NK-92 treated with Interleukin-12 subunit alpha and Interleukin-12 subunit beta, amount 100 ng/mL, for 24 hours (cell line): ENCODE data around the gene TEAD2.
"Not testable (repeated sequence)": the region's sequence is repeated elsewhere in the genome, so short reads cannot be mapped to it uniquely, and the experiment has no call there.

Source experiments
- DNase-seq: peaks from one replicate; lab custom pipeline; 2025; lab: John Stamatoyannopoulos, UW

TEAD2 gene

GRCh38 chr19:49347191-49347590, 15.0 kb downstream of the TEAD2 start:
- DNase-seq: no peak

DNA sequence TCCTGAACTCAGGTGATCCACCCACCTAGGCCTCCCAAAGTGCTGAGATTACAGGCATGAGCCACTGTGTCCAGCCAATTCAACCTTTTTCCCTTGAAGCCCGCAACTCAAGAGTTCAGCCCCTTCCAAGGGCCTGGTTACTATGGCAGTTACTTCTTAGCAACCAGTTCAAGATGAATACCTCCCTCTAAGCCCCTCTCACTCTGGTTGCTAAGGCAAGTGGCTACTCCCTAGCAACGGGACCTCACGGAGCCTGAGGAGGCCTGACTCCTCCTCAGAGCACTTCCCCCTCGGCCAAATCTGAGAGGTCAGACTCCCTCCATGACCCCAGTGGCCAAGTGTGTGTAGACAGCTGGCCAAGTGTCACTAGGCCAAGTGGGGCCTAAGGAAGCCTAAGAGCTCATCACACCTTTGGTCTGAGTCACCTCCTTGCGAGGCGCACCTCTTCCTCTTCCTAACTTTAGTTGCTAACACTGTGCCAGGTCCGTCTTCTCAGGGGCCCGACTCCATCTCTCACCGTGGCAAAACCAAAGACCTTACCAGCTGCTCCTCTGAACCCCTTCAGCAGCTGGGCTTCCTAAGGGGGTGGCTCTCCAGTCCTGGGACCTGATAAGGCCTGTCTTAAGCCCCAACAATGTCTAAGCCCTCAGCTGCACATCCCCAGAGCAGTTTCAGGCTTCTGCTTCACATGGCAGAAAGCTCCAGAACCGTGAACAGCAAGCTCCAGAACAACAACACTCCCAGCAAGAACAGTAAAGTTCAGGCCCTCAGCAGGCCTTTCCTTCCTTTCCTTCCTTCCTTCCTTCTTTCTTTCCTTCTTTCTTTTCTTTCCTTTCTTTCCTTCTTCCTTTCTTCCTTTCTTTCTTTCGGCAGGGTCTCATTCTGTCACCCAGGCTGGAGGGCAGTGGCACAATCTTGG, 17.5 kb downstream of the TEAD2 start:
- DNase-seq: peak; percentile 22

GRCh38 chr19:49343123-49343522, 19.1 kb downstream of the TEAD2 start:
- DNase-seq: no peak

GRCh38 chr19:49342291-49342721, 19.9 kb downstream of the TEAD2 start:
- DNase-seq: no peak

GRCh38 chr19:49340865-49341718, 21.1 kb downstream of the TEAD2 start:
- no peak for DNase-seq

- no peak for DNase-seq
These were observed 21.9 kb downstream of the TEAD2 start for GRCh38 chr19:49340069-49340864.

GRCh38 chr19:49339301-49340068, 22.7 kb downstream of the TEAD2 start:
- DNase-seq: no peak

DNA sequence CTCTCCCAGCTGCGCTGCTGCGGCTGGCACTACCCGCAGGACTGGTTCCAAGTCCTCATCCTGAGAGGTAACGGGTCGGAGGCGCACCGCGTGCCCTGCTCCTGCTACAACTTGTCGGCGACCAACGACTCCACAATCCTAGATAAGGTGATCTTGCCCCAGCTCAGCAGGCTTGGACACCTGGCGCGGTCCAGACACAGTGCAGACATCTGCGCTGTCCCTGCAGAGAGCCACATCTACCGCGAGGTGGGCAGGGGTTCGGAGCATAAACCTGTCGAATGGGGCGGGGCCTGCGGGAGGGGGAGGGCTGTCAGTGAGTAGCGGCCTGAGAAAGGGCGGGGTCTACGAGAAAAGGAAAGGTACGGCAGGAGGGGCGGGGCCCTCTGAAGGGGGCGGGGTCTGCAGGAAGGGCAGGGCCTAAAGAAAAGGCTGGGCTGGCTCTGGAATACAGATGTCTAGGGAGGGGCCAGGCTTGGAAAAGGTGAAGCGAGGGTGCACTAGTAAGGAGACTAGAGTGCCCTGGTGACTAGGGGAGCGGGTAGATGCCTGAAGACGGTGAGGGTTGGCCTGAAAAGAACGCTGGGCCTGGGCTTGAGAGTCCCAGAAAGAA, 23.4 kb downstream of the TEAD2 start:
- DNase-seq: no peak

DNA sequence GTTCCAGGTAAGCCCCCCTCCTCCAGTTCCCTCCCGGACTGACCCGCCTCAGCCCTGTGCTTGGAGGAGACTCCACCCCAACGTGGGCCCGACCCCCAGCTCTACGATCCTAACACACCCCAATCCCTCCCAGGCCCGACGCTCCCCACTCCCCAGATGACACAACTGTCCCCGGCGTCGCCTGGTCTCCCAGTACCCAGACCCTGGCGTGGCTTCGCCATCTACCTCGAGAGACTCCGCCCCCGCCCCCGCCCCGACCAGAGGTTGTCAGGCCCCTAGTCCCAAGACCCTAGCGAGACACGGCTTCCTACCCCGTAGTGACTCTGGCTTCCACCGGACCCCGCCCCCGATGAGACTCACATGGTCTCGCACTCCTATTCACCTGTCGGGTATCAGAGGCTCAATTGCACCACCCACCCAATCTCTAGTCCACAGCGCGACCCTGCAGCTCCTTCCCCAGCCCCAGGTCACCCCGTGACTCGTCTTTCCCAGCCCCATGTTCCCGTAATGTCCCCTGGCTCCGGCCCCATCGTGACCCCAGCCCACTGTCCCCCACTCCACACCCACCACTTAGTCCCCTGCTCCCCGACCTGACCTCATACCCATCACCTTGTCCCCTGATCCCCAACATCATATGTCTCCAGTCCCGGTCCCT, 24.1 kb downstream of the TEAD2 start:
- DNase-seq: no peak

DNA sequence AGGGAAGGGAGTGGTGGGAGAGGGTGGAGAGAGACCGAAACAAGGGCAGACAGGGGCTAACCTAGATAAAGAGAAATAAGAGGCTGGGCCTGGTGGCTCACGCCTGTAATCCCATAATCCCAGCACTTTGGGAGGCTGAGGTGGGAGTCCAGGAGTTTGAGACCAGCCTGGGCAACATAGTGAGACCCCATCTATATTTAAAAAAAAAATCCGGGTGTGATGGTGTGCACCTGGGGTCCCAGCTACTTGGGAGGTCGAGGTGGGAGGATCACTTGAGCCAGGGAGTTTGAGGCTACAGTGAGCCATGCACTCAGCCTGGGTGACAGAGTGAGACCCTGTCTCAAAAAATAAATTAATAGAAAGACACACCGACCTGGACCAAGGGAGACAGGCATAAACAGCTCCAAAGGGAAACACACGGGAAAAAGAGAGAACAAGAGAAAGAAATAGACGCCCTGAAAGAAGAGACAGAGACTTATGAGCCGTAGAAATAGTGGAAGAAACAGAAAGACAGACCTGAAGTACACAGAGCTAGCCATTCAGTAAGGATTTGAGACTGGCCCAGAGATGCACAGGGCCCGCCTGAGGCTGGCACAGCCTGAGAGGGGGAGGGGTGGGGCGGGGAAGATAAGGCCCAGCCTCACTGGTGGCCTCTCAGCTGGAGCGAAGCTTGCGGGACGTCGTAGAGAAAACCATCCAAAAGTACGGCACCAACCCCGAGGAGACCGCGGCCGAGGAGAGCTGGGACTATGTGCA, 24.8 kb downstream of the TEAD2 start:
- DNase-seq: no peak

DNA sequence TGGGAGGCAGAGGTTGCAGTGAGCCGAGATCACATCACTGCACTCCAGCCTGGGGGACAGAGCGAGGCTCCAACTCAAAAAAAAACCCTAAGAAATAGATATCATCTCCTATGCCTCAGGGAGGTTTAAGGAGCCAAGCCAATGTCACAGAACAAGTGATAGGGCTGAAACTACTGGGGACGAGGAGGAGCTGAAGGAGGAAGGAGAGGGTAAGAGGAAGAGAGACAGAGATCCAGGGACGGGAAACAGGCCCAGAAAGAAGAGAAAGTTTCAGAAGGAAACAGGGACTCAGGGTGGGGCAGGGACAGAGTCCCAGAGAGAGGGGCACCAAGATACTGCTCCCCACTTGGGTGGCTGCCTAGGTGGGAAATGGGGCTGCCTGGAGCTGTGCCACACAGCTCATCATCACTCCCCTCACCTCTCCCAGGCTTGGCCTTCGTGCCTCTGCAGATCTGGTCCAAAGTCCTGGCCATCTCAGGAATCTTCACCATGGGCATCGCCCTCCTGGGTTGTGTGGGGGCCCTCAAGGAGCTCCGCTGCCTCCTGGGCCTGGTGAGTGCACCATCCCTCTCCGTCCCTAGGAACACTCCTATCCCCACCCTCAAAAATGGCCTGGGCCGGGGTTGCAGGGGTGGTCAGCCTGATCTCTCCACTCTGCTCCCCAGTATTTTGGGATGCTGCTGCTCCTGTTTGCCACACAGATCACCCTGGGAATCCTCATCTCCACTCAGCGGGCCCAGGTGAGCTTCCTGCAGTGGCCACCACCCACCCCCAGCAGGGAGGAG, 25.5 kb downstream of the TEAD2 start:
- no peak for DNase-seq

DNA sequence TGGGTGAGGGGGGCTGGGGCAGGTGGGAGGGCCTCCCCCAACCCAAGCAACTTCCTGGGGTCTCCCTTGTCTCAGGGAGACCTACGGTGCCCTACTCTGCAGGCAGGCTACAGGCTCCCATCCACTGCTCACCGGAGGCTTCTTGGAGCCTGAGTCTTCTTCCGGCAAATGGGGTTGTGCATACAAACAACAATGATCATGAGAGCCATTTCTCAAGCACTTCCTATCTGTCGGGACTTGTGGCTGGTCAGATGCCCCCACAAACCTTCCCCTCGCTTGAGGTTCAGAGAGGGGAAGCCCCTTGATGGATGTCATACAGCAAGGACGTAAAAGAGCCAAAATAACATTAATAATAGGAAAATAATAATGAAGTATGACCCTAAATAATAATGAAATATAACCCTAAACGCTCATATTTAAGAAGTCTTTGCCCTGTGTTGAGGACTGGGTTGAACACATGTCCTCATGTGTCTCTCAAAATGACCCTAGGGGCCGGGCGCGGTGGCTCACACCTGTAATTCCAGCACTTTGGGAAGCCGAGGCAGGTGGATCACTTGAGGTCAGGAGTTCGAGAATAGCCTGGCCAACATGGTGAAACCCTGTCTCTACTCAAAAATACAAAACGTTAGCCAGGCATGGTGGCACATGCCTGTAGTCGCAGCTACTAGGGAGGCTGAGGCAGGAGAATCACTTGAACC, 26.3 kb downstream of the TEAD2 start:
- no peak for DNase-seq

DNA sequence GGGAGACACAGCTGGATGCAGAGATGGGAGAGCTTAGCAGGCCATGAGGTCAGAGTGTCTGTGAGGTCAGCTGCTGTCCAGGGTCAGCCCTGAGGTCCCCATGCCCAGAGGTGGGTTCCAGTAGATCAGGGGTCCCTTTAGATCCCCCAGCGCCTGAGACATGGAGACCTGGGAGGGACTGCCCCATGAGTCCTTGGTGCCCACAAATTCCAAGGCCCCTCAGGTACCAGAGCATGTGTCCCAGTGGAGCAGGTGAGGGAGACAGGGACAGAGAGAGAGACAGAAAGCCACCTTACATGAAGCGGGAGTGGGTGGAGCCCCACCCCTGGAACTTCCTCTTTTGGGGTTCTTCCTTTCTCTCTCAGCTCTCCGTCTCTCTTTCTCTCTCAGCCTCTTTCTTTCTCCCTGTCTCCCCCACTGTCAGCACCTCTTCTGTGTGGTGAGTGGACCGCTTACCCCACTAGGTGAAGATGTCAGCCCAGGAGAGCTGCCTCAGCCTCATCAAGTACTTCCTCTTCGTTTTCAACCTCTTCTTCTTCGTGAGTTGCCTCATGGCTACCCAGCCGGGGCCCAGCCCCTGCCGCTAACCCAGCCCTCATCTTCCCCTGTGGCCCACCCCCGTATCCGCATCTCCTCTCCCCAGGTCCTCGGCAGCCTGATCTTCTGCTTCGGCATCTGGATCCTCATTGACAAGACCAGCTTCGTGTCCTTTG, 27.0 kb downstream of the TEAD2 start, which contains the start of gene CD37:
Gene CD37 (plus strand): TSS at position 336 of the 713 bp plus-strand sequence. CDS start 135 bp downstream, at position 471.
- DNase-seq: peak; percentile 33

DNA sequence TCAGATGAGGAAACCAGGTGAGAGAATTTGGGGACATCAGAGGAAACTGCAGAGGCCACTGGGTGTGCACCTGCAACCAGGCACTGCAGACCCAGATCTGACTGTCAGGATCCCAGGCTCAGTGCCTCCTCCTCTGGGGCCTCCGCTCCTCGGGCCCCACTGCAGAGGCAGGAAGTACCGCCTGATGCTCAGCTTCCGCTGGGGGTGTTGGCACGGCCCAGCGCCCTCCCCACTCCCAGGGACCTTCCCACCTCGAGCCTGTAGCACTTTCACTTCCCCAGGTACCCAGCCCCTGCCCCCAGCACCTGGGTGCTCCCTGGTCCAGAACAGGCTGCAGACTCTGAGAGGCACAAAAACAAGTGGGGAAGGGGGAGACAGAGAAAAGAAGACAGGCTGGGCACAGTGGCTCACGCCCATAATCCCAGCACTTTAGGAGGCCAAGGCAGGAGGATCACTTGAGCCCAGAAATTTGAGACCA, 28.4 kb downstream of the TEAD2 start:
- no peak for DNase-seq

DNA sequence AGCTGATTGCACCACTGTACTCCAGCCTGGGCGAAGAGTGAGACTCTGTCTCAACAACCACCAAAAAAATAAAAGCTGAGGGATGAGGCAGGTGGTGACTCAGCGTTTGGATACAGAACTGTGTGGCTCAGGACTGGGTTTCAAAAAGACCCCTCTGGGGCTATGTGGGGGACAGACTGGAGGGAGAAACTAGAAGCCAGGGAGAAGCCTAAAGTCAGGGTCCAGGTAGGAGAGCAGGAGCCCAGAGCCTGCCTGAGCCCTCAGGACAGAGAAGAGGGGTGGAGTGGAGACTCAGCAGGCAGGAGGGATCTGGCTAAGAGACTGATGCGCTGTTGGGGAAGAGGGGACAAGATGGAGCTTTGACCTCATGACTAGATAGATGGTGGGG, 28.8 kb downstream of the TEAD2 start:
- DNase-seq: no peak

- DNase-seq: not testable (repeated sequence)
These were observed 29.4 kb downstream of the TEAD2 start for GRCh38 chr19:49332691-49333417.
